Jurkat, Clone E6-1 (cell line): Measurements from ENCODE around the gene STXBP4.

Experiments
- DNase-seq: peaks from one replicate; pipeline ENCODE4 v3.0.0-alpha.2; 2011; ENCODE audit warnings: low read depth, low spot score
- H3K4me3 ChIP-seq: 2 replicates; pipeline ENCODE4 v1.5.1; 2011; ENCODE audit warnings: mild to moderate bottlenecking, low read length, control low read depth, moderate library complexity

Gene STXBP4

DNA sequence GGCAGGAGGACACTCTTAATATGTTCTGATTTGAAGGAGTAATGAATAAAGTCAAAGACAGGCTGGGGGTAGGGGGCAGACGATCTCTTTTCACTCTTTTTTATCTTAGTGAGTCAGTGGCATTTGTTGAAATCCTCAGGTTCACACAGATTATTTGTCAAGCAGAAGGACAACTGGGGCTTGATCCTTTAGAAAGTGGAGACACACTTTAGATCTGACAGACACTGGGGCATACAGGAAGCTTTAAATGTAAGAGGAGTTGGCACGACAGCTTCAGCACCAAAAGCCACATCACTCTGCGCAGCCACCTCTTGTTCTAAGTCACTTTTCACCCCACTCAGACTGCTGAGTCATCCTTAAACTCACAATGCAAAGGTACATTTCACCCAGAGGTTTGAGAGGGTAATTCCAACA, 121.5 kb downstream of the STXBP4 start:
- DNase-seq: peak; percentile 80
- no peak overlapping the region for H3K4me3 ChIP-seq

DNA sequence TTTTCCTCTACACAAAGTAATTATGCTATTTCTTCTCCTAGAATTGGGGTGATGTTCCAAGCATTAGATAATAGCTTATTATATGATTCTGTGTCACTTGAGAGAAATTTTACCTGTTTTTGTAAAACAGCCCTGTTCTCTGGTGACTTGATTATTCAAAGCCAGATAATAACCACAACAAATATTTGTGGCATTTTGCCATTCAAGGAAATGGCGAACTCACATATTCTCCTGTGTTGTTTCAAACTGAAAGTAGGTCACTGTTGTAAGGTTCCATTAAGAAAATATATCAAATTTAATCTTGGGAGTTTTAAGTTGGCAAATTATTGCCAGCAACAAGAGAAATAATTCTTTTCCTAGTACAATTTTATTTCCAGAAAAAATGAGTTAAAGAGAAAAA, 124.8 kb downstream of the STXBP4 start:
- DNase-seq: no peak
- no peak overlapping the region for H3K4me3 ChIP-seq

DNA sequence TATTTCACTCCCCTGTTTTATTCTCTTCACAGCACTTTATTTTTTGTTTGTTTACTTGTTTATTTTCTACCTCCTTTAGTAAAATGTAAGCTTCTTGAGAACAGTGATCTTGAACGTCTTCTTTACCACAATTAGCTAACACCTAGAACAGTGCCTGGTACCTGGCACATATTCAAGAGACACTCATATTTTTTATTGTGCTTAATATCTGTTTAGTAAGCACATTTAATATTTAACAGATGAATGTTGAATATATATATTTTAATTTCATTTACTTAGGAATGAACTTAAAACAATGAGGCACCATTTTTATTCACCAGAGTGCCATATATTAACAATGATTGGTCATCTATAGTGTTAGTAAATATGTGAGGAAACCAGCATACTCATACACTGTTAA, 130.2 kb downstream of the STXBP4 start:
- H3K4me3 ChIP-seq: no peak overlapping the region
- DNase-seq: no peak

DNA sequence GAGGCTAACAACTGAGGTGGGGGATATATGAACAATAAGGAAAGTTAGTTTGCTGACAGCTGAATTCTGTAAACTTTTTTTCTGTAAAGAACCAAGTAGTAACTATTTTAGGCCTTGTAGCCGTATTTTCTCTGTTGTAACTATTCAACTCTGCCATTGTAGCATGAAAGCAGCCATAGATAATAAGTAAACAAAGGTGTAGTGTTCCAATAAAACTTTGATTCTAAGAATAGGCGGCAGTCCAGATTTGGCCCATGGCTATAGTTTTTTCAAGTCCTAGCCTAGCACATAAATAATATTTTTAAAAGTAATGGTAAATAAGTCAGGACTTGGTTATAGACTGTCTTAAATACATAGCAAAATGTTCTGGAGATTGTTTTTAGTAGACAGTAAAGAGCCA, 142.0 kb downstream of the STXBP4 start:
- DNase-seq: no peak
- H3K4me3 ChIP-seq: no peak overlapping the region

DNA sequence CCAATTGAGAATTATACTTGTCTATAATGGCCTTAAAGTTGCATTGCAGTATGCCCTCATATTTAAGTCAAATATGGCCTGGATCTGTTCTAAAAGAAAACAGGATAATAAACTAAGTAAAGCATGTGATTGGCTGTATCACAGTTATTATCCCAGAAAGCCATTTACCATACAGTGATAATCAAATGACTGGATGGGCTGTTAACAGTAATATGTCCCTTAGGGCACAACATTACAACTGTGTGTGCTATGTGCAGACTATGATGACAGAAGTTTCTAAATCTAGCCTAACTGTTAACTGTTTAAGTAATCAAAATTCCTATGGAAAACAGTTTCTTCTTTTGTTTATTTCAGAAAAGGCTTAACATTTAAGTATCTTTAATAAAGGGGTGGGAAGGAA, 145.7 kb downstream of the STXBP4 start:
- no peak for DNase-seq
- no peak overlapping the region for H3K4me3 ChIP-seq

DNA sequence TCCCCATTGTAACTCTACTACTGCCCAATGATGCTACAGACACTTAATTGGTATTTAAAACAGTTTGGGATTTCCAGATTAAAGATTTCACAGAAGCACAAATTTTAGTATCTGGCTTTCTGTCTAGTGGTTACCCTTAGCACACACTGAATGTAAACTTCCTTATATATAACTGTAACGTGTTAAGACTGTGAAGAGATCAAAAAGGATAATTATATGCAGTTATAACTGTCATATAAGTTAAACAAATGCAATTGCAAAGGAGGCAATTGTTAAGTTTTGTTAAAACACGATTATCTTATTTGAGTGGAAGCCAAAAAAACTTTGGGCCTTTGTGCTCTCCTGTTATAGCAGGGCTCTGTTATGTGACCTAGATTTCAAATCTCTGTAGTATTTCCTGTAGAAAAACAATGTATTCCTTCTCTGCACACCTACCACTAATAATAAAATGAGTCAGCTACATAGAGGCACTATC, 147.9 kb downstream of the STXBP4 start:
- peak; percentile 5 for DNase-seq
- H3K4me3 ChIP-seq: no peak overlapping the region

DNA sequence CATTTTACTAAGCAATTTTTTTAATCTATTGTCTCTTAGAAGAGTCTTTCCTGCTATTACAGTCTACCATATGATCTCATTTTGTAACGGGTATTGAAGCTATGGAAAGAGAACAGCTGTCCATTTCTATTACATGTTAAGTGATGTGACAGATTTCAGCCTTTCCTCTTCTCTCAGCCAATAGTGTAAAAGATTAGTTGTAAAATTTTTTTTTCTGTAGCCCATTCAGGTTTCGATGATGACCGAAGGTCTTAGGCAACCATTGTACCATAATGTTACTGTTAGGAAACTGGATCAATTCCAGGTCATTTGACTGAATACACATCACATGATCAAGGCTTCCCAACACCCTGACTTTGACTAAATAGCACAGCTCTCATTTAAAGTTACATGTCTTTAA, 148.6 kb downstream of the STXBP4 start:
- DNase-seq: no peak
- no peak overlapping the region for H3K4me3 ChIP-seq

DNA sequence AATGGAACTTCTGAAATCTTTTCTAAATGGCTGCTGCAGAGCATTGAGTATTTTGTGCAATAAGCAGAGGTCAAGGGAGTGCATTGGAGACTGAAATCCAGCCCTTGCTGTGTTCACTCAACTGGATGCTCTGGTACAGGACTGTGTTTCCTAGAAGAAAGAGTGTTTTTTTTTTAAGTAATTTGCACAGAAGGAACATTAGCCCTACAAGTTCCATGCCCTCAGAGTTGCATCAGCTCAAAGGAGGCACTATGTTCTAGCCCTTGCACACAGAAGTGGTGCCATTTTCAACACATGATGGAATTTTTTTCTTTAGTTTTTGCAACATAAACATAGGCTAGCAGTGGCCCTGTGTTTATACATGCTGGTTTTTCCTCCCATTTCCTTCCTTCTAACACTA, 152.1 kb downstream of the STXBP4 start:
- no peak overlapping the region for H3K4me3 ChIP-seq
- DNase-seq: no peak

DNA sequence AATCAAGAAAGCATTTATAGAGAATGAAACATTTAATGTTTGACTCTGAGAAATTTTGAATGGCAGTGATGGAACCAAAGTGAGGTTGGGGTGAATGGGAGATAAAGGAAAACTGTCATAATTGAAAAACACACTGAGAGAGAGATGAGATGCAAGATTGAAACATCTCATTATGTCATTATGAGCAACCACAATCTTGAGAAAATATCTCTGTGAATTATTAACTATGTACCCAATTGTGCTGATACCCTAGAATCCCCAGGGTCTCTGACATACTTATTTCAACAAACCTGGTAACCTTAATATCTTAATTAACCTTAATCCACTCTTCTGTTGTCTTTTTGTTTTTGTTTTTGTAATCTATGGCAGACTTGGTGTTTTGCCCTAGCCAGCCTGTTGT, 152.7 kb downstream of the STXBP4 start:
- no peak overlapping the region for H3K4me3 ChIP-seq

DNA sequence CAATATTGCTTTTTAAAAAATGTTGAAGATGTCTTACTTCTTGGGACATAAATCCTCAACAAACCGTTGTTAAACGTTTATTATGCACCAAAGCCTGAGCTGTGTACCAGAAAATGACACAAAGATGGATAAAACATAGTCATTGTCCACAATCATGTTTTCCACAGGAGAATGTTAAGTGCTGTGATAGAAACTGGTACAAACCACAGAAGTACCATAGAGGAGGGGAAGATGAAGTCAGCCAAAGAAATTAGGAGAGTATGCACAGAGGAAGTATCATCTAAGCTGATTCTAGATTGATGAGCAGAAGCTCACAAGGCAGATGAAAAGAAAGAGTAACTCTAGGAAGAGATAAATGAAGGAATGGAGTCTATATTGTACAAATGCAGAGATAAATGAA, 153.5 kb downstream of the STXBP4 start:
- H3K4me3 ChIP-seq: no peak overlapping the region
- DNase-seq: no peak

More for the DNA sequence above, 152.7 kb downstream of the STXBP4 start:
- no peak for DNase-seq

DNA sequence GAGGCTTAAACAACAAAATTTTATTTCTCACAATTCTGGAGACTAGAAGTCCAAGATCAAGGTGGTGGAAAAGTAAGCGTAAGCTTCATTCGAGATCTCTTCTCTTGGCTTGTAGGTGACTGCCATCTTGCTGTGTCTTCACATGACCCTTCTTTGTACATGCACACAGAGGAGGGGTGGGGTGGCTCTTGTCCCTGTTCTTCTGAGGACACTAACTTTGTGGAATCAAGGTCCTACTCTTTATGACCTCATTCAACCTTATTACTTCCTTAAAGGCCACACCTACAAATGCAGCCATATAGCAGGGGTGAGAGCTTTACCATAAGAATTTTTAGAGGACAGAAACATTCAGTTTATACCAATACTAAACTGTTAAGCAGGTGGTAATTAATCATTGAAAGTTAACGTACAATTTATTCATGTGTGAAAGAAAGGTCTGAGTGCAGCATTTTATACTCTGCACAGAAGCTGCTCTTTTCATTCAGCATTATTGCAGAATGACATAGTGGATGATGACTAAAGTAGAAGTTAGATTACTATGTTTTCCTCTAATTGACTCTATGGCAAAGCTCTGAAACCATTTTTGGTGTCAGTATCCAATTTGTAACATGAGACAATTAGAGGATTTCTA, 156.3 kb downstream of the STXBP4 start:
- DNase-seq: no peak
- H3K4me3 ChIP-seq: no peak overlapping the region

DNA sequence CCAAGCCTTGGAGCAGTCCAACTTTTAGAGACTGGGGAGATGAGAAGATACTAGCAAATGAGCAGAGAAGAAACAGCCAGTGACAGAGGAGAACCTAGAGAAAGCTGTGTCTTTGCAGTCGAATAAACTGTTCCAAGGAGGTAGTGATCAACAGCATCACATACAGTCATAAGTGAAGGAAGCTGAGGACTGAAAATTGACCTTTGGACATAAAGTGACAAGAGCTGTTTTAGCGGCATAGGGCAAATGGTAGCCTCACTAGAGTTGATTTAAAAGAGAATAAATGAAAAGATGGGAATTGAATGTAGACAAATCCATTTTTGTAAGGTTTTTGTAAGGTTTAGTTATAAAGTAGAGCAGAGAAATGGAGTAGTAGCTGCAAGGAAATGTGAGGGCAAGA, 165.0 kb downstream of the STXBP4 start:
- H3K4me3 ChIP-seq: no peak overlapping the region
- no peak for DNase-seq

DNA sequence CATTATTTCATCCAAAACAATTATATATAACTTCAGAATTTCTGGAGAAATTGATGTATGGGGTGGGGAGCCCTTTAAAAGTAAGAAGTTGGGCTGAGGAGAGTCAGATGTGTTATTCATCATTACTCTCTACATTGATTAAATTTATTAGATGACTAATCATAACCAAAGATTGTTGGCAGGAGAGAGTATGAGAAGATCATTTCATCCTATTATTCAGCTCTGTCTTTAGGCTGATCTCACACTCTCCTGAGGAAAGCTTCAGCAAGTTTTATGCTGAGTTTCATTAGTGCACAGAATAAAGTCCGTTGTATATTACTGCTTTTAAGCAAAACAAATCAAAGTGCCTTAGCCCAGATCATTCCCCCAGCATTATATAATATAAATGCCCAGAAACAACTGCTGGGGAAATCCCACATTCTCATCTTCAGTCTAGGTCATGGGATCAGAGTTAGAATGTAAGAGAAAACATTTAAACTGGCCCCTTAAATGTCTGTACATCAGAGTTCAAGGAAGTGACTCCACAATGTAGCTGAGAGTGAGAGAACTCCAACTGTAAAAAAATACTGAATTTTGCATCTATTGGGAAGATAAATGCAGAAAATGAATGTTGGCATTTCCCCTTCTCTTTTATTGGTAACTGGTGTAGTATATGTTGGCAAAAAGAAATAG, 166.1 kb downstream of the STXBP4 start:
- DNase-seq: no peak
- H3K4me3 ChIP-seq: no peak overlapping the region

DNA sequence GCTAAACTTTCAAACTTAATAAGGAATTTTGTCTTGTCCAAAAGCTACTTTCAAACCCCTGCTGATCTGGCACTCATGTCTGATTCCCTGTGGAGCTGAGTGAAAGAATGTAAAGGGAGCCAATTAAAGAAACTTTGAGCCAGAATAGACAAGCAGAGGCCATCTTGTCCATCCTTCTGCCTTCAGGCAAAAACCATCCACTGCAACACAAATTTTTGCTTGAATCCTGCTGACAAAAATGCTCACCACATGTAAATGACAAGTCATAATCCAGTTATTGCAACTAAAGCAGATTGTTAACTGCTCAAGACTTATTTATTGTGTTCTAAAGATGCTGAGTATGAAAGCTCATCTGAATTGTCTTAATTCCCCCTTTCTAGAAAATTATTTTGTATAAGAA, 172.2 kb downstream of the STXBP4 start:
- no peak for DNase-seq
- H3K4me3 ChIP-seq: no peak overlapping the region

DNA sequence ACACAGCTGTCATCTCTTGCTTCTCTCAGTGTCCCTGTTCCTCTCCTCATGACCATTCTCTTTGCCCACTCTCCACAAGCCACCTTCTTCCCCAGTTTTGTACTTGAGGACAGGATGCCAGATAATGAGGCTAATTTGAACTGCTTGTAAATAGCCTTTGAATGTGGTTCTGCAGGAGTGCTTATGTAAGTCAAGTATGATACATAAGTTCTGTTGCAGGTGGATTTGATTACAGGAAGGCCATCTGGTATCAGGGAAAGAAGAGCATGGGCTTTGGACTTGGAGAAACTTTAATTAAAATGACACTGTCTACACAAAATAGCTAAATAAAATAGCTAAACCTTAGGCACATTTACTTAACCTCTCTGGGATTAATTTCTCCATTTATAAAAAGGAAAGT, 176.0 kb downstream of the STXBP4 start:
- no peak overlapping the region for H3K4me3 ChIP-seq
- DNase-seq: no peak

DNA sequence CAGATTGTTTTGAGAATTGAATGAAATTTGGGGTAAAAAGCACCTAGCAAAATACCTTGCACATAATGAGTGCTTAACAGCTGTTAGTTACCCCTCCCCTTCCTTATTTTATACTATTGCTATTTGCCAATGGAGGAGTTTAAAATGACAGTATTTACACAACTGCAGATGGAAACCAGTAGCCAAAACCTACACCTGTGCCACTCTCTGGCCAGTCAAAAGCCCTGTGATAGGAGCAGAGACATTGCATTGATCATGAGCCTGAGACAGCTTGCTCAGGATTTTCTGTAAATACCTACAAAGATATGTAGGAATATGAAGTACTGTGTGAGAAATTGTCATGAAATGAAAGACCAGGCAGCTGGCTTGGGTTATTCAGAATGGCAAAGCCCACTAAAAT, 180.9 kb downstream of the STXBP4 start:
- DNase-seq: no peak
- H3K4me3 ChIP-seq: no peak overlapping the region

DNA sequence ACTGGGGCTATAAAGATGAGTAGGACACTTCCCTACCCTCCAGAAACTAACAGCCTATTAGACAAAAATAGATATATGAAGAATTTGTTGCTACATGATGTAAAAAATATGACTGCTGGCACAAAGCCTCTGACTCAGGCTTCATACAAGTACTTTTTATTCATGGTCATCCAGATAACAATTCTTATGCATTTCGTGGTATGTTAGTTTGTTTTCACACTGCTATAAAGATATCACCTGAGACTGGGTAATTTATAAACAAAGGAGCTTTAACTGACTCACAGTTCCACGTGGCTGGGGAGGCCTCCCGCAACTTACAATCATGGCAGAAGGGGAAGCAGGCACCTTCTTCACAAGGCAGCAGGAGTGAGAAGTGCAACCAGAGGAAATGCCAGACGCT, 183.7 kb downstream of the STXBP4 start:
- no peak overlapping the region for H3K4me3 ChIP-seq
- DNase-seq: no peak

DNA sequence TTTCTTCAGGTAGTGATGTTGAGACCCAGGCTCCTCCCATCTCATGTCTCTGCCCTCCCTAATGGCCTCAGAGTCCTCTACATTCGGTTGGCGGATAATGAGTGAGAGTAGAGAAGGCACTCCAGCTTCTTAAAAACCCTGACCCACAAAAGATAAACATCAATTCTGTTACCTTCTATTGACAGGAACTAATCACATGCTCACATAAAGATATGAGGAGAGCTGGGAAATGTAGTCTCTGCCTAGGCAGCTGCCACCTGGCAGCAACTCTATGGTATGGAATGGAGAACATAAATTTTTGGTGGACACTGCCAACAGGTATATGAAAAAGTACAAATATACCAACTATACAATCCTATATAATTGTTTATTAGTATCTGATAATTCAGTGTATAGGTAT, 185.5 kb downstream of the STXBP4 start:
- no peak for DNase-seq
- H3K4me3 ChIP-seq: no peak overlapping the region

DNA sequence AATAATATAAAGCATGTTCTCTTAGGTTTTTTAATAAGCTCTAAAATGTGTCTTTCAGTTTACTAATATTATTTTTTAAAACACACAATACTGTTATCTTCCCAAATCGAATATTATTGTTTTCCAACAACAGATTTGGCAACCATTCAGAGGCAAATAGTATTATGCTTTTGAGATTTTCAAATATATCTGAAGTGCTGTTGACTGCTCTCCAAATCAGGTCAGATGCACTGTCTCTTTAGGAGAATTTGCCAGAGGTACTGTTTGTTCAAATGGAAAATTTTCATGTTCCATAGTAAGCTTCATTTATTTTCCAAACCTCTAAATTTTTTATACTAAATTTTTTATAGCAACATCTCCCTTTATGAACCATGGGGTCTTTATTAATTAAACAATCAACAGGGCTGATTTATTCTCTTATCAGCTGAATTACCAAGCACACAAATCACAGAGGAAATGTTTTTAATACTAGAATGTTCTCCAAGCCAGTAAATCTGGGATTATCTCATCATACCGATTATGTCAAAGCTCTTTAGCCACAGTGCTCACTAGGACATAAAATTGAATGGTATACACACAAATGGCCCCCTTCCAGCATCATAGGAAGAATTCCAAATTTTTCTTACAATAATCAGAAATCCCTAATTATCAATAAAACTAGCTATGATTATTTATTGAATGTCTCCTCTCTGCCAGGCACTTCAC, 187.4 kb downstream of the STXBP4 start:
- no peak overlapping the region for H3K4me3 ChIP-seq
- no peak for DNase-seq

DNA sequence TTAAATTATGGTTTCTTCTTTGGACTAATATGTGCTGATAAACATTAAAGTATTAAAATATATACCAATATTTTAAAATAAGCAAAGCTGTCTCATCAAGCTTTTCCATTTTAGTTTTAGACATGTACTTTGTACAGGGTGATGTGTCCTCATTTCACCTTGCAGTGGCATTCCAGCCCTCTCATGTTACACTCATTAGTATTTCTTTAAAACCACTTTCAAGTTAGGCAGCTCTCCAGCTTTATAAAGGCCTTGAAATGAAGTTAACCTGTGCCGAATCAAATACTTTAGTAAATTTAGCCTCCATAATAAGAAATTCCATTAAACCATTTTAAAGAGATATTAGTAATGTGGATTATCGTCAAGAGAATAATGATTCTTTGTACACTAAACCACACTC, 188.6 kb downstream of the STXBP4 start:
- DNase-seq: no peak

DNA sequence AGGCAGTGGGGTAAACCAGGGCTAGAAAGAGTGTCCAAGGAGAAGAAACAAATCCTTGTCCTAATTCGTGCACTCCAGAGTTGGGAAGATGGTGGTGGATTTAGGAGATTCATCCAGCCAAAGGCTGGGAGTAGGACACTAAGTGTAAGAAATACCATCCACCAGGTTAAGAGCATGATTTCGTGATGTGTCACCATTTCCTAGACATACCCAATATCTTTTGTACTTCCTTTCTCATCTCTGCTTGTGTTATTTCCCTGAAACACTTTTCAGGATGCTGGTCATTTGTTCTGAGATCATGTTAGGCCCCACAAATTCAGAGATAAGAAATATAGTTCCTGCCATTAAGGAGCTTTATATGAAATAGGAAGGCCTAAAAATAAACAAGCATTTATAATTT, 189.9 kb downstream of the STXBP4 start:
- no peak for DNase-seq
- H3K4me3 ChIP-seq: no peak overlapping the region

More for the DNA sequence above, 188.6 kb downstream of the STXBP4 start:
- no peak overlapping the region for H3K4me3 ChIP-seq
